Epithelial cell of umbilical artery (primary cell): ENCODE data around the gene FAM98A. TPM values are rescaled to one million over a fixed set of nuclear protein-coding genes. Genes with fewer than 3 reads are reported as not detected.

ENCODE experiments used
- total RNA-seq: library from RNA; depleted of rRNA; stranded (reverse); fragments of >200 nt; gene quantifications from 2 replicates; pipeline ENCODE4 v1.2.3, GENCODE V29; 2014

The FAM98A gene
- total RNA-seq, result 29.9 and 93.2 TPM in 2 replicates

GRCh38 chr2:33599175-33599942, at the start of gene FAM98A:
Gene FAM98A (minus strand): TSS chr2:33599299. CDS start chr2:33599221, 78 bp downstream.

Other genes starting within 250 kb of the FAM98A start
- gene RASGRP3, start 122.7 kb downstream of the FAM98A start, total RNA-seq, result 9.9 and 26.0 TPM in 2 replicates